Smooth muscle cell (in vitro differentiated cells): ENCODE measurements around the gene ADAMTS17. TPM values are rescaled to one million over a fixed set of nuclear protein-coding genes. Genes with fewer than 3 reads are reported as not detected.

ENCODE experiments used
- DNase-seq: peaks from one replicate; lab custom pipeline; 2025; ENCODE audit not compliant: unreplicated experiment; lab: John Stamatoyannopoulos, UW
- H2AFZ ChIP-seq: fragments of 200-600 bp; sonication (generic); 2 replicates; pipeline ENCODE4 v1.6.0; 2016; ENCODE audit warnings: antibody characterized with exemption, low read depth, mild to moderate bottlenecking
- H3F3A ChIP-seq: fragments of 200-600 bp; sonication (generic); 2 replicates; pipeline ENCODE4 v1.6.0; 2017; ENCODE audit warnings: antibody characterized with exemption, low read depth
- H3K27ac ChIP-seq: fragments of 200-600 bp; sonication (generic); 2 replicates; pipeline ENCODE4 v1.5.1; 2016; ENCODE audit warnings: low read depth, mild to moderate bottlenecking
- H3K27me3 ChIP-seq: fragments of 200-600 bp; sonication (generic); 2 replicates; pipeline ENCODE4 v1.6.1; 2016; ENCODE audit warnings: low read depth, mild to moderate bottlenecking
- H3K36me3 ChIP-seq: fragments of 200-600 bp; sonication (generic); 2 replicates; pipeline ENCODE4 v1.5.1; 2016; ENCODE audit warnings: low read depth
- H3K4me1 ChIP-seq: fragments of 200-600 bp; sonication (generic); 2 replicates; pipeline ENCODE4 v1.5.1; 2016; ENCODE audit warnings: low read depth
- H3K4me2 ChIP-seq: fragments of 200-600 bp; sonication (generic); 2 replicates; pipeline ENCODE4 v1.6.0; 2016; ENCODE audit warnings: mild to moderate bottlenecking
- H3K4me3 ChIP-seq: fragments of 200-600 bp; sonication (generic); 2 replicates; pipeline ENCODE4 v1.5.1; 2016; ENCODE audit warnings: mild to moderate bottlenecking
- H3K79me2 ChIP-seq: fragments of 200-600 bp; sonication (generic); 2 replicates; pipeline ENCODE4 v1.6.0; 2016; ENCODE audit warnings: low read depth, mild to moderate bottlenecking
- H3K9ac ChIP-seq: fragments of 200-600 bp; sonication (generic); 2 replicates; pipeline ENCODE4 v1.6.0; 2016; ENCODE audit warnings: low read depth
- H3K9me3 ChIP-seq: fragments of 200-600 bp; sonication (generic); replicated peaks from 2 replicates; pipeline ENCODE4 v1.5.1; 2016; ENCODE audit warnings: low read depth
- H4K20me1 ChIP-seq: fragments of 200-600 bp; sonication (generic); 2 replicates; pipeline ENCODE4 v1.6.0; 2016; ENCODE audit warnings: low read depth
- WGBS: methylation state at CpG from one replicate; pipeline ENCODE4 v1.1.7; 2016; ENCODE audit warnings: low lambda C conversion rate; 5-methylcytosine and 5-hydroxymethylcytosine counted together
- polyA plus RNA-seq: library from polyadenylated mRNA; unstranded; fragments of >200 nt; fragmentation: Nextera tagmentation; extraction: Ambion mirVana; gene quantifications from 2 replicates; pipeline ENCODE4 v1.2.1, GENCODE V29; 2016
- total RNA-seq: library from RNA; depleted of rRNA; stranded (reverse); fragments of >200 nt; gene quantifications from 2 replicates; pipeline ENCODE4 v1.2.3, GENCODE V29; 2014
- TF ChIP-seq, protein P1 (sequence below): fragments of 200-600 bp; sonication (generic); IDR thresholded peaks from 2 replicates; pipeline ENCODE4 v1.5.1; 2017; ENCODE audit warnings: borderline replicate concordance, mild to moderate bottlenecking, antibody characterized with exemption; ENCODE audit not compliant: insufficient read depth, poor library complexity, severe bottlenecking

Gene ADAMTS17
- total and polyA plus RNA-seq, 2 experiments from 2014 or later: 0.63 to 3.1 TPM

DNA sequence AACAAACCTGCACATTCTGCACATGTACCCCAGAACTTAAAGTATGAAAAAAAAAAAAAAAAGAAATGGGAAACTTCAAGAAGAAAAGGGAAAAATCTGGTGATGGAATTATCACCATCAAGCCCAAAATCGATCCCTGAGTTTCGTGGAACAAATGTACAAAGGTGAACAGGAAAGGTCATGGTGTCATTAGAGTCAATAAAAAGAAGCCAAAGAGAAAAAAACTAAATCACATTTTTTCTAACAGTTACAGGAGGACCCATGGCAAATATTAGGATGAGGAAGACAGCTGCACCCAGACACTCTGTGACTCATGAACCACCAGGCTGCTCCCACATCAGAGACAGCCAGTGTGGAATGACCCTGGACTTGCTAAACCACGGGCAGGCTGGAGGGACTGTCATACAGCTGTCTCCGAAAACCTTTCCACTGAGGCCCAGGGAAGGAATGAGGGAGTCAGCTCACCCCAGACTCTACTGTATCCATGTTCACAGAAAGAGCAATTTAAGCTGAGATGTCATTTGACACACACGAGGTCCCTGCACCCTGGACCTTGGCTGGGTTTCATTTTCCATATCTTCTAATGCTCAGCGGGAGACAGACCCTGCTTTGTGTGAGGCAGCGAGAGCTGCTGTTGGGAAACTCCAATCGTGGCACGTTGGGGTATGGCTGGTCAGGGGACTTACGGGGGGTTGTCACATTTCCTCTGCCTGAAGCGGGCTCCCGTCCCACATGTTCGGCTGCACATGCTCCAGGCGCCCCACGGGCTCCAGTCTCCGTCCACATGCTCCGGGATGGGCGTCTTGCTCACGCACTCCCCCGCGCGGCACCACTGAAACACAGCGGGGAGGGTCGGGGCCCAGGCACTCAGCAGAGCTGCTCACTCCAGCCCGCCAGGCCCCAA lies 210.2 kb downstream of the ADAMTS17 start:
- no peak for DNase-seq
- Histone ChIP-seq H3K4me3 (no peak overlapping the region), H2AFZ (no peak overlapping the region)

DNA sequence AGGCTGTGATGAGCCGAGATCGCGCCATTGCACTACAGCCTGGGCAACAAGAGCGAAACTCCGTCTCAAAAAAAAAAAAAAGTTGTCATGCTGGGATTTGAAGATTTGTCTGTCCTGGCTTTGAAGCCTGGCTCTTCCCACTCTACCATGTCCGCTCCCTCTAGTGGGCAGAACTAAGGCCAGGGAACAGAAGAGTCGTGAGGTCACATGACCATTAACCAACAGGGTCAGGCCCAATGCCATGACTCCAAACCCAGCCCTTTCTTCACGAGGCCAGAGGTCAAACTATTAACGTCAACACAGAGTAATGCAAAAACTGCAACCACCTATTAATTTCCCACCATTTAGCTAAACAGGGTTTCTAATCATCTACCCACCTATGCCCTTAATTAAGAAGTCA lies 212.1 kb downstream of the ADAMTS17 start:
- no peak overlapping the region for H2AFZ ChIP-seq

More for the DNA sequence above, 210.2 kb downstream of the ADAMTS17 start:
- H3K9ac ChIP-seq: peak overlapping the region; percentile 50
- TF ChIP-seq, protein P1, sequence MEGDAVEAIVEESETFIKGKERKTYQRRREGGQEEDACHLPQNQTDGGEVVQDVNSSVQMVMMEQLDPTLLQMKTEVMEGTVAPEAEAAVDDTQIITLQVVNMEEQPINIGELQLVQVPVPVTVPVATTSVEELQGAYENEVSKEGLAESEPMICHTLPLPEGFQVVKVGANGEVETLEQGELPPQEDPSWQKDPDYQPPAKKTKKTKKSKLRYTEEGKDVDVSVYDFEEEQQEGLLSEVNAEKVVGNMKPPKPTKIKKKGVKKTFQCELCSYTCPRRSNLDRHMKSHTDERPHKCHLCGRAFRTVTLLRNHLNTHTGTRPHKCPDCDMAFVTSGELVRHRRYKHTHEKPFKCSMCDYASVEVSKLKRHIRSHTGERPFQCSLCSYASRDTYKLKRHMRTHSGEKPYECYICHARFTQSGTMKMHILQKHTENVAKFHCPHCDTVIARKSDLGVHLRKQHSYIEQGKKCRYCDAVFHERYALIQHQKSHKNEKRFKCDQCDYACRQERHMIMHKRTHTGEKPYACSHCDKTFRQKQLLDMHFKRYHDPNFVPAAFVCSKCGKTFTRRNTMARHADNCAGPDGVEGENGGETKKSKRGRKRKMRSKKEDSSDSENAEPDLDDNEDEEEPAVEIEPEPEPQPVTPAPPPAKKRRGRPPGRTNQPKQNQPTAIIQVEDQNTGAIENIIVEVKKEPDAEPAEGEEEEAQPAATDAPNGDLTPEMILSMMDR: peak; percentile 29
- WGBS: 40% methylated on average over 25 of the region's 25 CpGs
- H3K27ac ChIP-seq: peak overlapping the region; percentile 74
- peaks cover 2% of the 10 kb centered on the region for H3F3A ChIP-seq
- H3K4me2 ChIP-seq: peak overlapping the region; percentile 77
- no peaks in the 10 kb centered on the region for H3K9me3 ChIP-seq
- no peaks in the 10 kb centered on the region for H3K4me1 ChIP-seq
- H3K79me2 ChIP-seq: no peaks in the 10 kb centered on the region
- no peaks in the 10 kb centered on the region for H3K36me3 ChIP-seq
- no peaks in the 10 kb centered on the region for H4K20me1 ChIP-seq
- no peaks in the 10 kb centered on the region for H3K27me3 ChIP-seq

DNA sequence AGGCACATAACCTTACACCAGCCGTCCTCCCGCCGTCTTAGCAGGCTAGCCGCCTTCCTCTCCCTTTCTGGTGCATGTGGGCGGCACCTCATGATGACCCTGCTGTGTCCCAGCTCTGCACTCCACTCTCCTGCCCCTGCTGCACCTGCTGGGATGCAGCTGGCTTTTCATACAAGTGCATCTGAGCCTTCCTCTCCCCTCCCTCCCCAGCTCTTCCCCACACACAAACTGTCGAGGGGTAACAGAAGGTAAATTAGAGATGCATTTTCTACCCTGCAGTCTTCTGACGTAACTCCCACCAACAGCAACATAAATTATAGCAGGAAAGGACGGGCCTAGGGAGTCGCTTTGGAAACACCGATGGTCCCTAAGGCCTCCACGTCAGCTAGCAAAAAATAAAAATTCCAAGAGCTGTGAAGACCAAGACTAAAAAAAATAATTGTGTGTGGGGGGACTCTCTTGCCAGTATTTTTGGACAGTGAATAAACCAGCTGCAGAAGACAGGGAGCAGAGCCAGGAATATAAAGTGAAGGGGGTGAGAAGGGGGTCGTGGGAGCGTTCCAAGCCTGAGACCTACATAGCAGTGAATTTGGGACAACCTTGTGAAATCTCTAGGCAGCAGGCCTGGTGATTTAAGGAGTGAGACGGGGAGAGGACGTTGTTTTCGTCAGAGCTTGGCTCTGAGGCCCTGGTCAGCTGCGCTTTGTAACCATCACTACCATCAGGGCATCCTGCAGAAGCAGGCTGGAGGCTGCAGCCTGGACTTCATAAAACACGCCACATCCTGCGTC lies 216.2 kb downstream of the ADAMTS17 start:
- H3K79me2 ChIP-seq: no peaks in the 10 kb centered on the region
- H3K9ac ChIP-seq: no peak overlapping the region
- H3K27ac ChIP-seq: no peak overlapping the region
- 87% methylated on average over 19 of the region's 19 CpGs for WGBS
- H3K4me2 ChIP-seq: no peak overlapping the region
- H3K4me3 ChIP-seq: no peak overlapping the region
- no peaks in the 10 kb centered on the region for H3K4me1 ChIP-seq
- no peaks in the 10 kb centered on the region for H3K27me3 ChIP-seq
- no peak for DNase-seq
- TF ChIP-seq, protein P1: no peak
- H3K36me3 ChIP-seq: no peaks in the 10 kb centered on the region
- no peaks in the 10 kb centered on the region for H4K20me1 ChIP-seq
- no peaks in the 10 kb centered on the region for H3K9me3 ChIP-seq
- no peak overlapping the region for H2AFZ ChIP-seq
- H3F3A ChIP-seq: no peaks in the 10 kb centered on the region

More for the DNA sequence above, 212.1 kb downstream of the ADAMTS17 start:
- H3F3A ChIP-seq: peaks cover 2% of the 10 kb centered on the region
- no peaks in the 10 kb centered on the region for H3K36me3 ChIP-seq
- no peaks in the 10 kb centered on the region for H3K9me3 ChIP-seq
- H3K27me3 ChIP-seq: no peaks in the 10 kb centered on the region
- H3K4me1 ChIP-seq: no peaks in the 10 kb centered on the region
- H3K79me2 ChIP-seq: no peaks in the 10 kb centered on the region
- no peak overlapping the region for H3K4me2 ChIP-seq
- no peak for DNase-seq
- H3K27ac ChIP-seq: no peak overlapping the region
- 96% methylated on average over 9 of the region's 9 CpGs for WGBS
- H3K4me3 ChIP-seq: no peak overlapping the region
- H4K20me1 ChIP-seq: no peaks in the 10 kb centered on the region
- no peak overlapping the region for H3K9ac ChIP-seq
- TF ChIP-seq, protein P1: no peak
